Measurements from ENCODE around the gene TENM4. TPM values are rescaled to one million over a fixed set of nuclear protein-coding genes. Genes with fewer than 3 reads are reported as not detected.

The TENM4 gene
- polyA plus RNA-seq, 1 of the 3 experiments (the other 2 are of a cell fraction), result 16.7 TPM

DNA sequence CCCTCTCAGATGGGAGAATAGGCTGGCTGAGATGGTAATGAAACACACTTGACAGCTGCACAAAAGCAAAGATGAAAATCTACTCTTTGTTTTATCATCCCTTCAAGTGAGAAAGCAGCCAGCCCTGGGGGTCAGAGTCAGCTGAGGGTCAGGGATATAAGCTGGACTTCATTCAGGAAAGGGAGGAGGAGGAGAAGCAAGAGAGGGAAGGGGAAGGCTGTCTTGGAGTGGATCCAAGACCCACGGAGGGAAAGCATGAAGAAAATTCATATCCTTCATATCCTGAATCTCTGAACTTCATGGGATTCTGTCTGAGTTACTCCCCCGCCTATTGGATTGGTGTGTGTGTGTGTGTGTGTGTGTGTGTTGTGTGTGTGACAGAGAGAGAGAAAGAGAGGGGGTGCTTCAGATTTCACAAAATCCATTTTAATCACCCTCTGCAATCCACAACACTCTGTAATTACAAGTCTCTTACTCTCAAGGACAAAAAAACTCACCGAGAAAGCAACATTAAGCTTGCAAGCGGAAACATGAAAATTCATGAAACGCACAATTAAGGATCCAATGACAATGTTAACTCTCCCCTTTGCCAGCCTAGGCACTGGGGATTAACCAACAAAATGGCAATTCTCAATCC, 327.7 kb downstream of the TENM4 start:
- Histone ChIP-seq H3K4me1 (ENCODE audit: control insufficient read depth in 1 of 2, insufficient read depth in 2 of 2, low read depth in 1 of 2, low read length in 1 of 2) (peaks cover 8 to 11% of the 10 kb centered on the region in 2 experiments; a peak in 3 of 4 replicates), H3K9me2 (no peaks in the 10 kb centered on the region), H3K79me2 (ENCODE audit: insufficient read depth) (no peaks in the 10 kb centered on the region), H3K27ac (ENCODE audit: low read depth in 2 of 2, low read length in 1 of 2) (peak overlapping the region; percentile 17 to 25; a peak in 2 of 4 replicates), H3K27me3 (ENCODE audit: insufficient read depth) (no peaks in the 10 kb centered on the region), H4K20me1 (ENCODE audit: insufficient read depth) (no peaks in the 10 kb centered on the region), H3K9ac (no peak overlapping the region), H3K4me2 (peak overlapping the region; percentile 55; the same call in 1 of the 2 replicates), H3F3A (replicated peaks; ENCODE audit: insufficient read depth) (no peaks in the 10 kb centered on the region), H2AFZ (ENCODE audit: low read depth) (no peak overlapping the region), H3K36me3 (replicated peaks in 1 of 2; ENCODE audit: control insufficient read depth in 1 of 2, insufficient read depth in 2 of 2, low read length in 1 of 2) (peaks cover 0 to 3% of the 10 kb centered on the region in 2 experiments), H3K4me3 (ENCODE audit: low read depth in 2 of 2, low read length in 1 of 2) (no peak overlapping the region), H3K9me3 (no peaks in the 10 kb centered on the region)
- DNase-seq, result no peak
- WGBS (ENCODE audit: low lambda C conversion rate), result 71% methylated on average over 5 of the region's 5 CpGs
- CTCF ChIA-PET, result interaction anchor here (1.9 kb wide), 1 partner anchor 13 kb away, joined by 8 read pairs; no protein-coding TSS in a partner anchor
- POLR2A ChIA-PET, result no interaction called here
- TF ChIP-seq EP300 (IDR thresholded peaks at IDR 0.05; ENCODE audit: borderline replicate concordance in 1 of 2, low read depth in 1 of 2, low read length in 1 of 2) (peak in 1 of 2 experiments; percentile 44; a peak in 1 of 4 replicates), EZH2phosphoT487 (IDR thresholded peaks at IDR 0.05; ENCODE audit: borderline replicate concordance, low read depth) (no peak), NFIC (IDR thresholded peaks at IDR 0.05; ENCODE audit: borderline replicate concordance) (peak; percentile 47; the same call in 1 of the 2 replicates), YY1 (IDR thresholded peaks at IDR 0.05; ENCODE audit: low read depth) (no peak), TCF12 (IDR thresholded peaks at IDR 0.05) (peak; percentile 51; the same call in 1 of the 2 replicates)
- TF ChIP-seq, protein P1, sequence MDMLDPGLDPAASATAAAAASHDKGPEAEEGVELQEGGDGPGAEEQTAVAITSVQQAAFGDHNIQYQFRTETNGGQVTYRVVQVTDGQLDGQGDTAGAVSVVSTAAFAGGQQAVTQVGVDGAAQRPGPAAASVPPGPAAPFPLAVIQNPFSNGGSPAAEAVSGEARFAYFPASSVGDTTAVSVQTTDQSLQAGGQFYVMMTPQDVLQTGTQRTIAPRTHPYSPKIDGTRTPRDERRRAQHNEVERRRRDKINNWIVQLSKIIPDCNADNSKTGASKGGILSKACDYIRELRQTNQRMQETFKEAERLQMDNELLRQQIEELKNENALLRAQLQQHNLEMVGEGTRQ (IDR thresholded peaks at IDR 0.05; ENCODE audit: borderline replicate concordance, low read depth, low read length), result no peak
- TF ChIP-seq, protein P2, sequence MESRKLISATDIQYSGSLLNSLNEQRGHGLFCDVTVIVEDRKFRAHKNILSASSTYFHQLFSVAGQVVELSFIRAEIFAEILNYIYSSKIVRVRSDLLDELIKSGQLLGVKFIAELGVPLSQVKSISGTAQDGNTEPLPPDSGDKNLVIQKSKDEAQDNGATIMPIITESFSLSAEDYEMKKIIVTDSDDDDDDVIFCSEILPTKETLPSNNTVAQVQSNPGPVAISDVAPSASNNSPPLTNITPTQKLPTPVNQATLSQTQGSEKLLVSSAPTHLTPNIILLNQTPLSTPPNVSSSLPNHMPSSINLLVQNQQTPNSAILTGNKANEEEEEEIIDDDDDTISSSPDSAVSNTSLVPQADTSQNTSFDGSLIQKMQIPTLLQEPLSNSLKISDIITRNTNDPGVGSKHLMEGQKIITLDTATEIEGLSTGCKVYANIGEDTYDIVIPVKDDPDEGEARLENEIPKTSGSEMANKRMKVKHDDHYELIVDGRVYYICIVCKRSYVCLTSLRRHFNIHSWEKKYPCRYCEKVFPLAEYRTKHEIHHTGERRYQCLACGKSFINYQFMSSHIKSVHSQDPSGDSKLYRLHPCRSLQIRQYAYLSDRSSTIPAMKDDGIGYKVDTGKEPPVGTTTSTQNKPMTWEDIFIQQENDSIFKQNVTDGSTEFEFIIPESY (IDR thresholded peaks at IDR 0.05; ENCODE audit: borderline replicate concordance, low read depth), result no peak

DNA sequence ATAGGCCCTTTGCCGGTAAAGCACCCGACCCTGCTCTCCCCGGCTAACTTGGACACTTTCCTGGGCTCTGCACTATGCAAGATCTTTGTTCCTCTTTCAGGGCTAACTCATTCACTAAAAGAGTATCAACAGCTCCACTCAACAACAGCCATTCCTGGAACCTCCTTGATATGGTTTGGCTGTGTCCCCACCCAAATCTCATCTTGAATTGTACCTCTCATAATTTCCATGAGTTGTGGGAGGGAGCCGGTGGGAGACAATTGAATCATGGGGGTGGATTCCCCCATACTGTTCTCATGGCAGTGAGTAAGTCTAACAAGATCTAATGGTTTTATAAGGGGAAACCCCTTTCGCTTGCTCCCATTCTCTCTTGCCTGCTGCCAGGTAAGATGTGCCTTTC, 330.0 kb downstream of the TENM4 start:
- H3K9ac ChIP-seq, result no peak overlapping the region
- no peaks in the 10 kb centered on the region for H3K9me3 ChIP-seq
- no peak for DNase-seq
- no peak overlapping the region for H3K4me2 ChIP-seq
- H2AFZ ChIP-seq (ENCODE audit: low read depth), result no peak overlapping the region
- H3K27ac ChIP-seq (ENCODE audit: low read depth in 2 of 2, low read length in 1 of 2), result no peak overlapping the region
- H3K9me2 ChIP-seq, result no peaks in the 10 kb centered on the region
- no peak overlapping the region for H3K4me3 ChIP-seq (ENCODE audit: low read depth in 2 of 2, low read length in 1 of 2)
- CTCF ChIA-PET, result interaction anchor here (5.4 kb wide), 1 partner anchor 12 kb away, joined by 33 read pairs; no protein-coding TSS in a partner anchor
- POLR2A ChIA-PET, result no interaction called here
- no peaks in the 10 kb centered on the region for H3F3A ChIP-seq (replicated peaks; ENCODE audit: insufficient read depth)
- H4K20me1 ChIP-seq (ENCODE audit: insufficient read depth), result no peaks in the 10 kb centered on the region
- WGBS (ENCODE audit: low lambda C conversion rate), result 95% methylated on average over 5 of the region's 5 CpGs
- peaks cover 8 to 11% of the 10 kb centered on the region in 2 experiments; a peak in 3 of 4 replicates for H3K4me1 ChIP-seq (ENCODE audit: control insufficient read depth in 1 of 2, insufficient read depth in 2 of 2, low read depth in 1 of 2, low read length in 1 of 2)
- peaks cover 0 to 6% of the 10 kb centered on the region in 2 experiments for H3K36me3 ChIP-seq (replicated peaks in 1 of 2; ENCODE audit: control insufficient read depth in 1 of 2, insufficient read depth in 2 of 2, low read length in 1 of 2)
- no peaks in the 10 kb centered on the region for H3K79me2 ChIP-seq (ENCODE audit: insufficient read depth)
- H3K27me3 ChIP-seq (ENCODE audit: insufficient read depth), result no peaks in the 10 kb centered on the region
- TF ChIP-seq, protein P3, sequence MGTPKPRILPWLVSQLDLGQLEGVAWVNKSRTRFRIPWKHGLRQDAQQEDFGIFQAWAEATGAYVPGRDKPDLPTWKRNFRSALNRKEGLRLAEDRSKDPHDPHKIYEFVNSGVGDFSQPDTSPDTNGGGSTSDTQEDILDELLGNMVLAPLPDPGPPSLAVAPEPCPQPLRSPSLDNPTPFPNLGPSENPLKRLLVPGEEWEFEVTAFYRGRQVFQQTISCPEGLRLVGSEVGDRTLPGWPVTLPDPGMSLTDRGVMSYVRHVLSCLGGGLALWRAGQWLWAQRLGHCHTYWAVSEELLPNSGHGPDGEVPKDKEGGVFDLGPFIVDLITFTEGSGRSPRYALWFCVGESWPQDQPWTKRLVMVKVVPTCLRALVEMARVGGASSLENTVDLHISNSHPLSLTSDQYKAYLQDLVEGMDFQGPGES (IDR thresholded peaks at IDR 0.05; ENCODE audit: low read depth, low read length), result no peak
- no peak for TF ChIP-seq TAF1 (IDR thresholded peaks at IDR 0.05; ENCODE audit: borderline replicate concordance, low read depth, low read length)
- no peak for TF ChIP-seq FOXJ3 (CRISPR knock-in tag; IDR thresholded peaks at IDR 0.05)
- TF ChIP-seq, protein P4, sequence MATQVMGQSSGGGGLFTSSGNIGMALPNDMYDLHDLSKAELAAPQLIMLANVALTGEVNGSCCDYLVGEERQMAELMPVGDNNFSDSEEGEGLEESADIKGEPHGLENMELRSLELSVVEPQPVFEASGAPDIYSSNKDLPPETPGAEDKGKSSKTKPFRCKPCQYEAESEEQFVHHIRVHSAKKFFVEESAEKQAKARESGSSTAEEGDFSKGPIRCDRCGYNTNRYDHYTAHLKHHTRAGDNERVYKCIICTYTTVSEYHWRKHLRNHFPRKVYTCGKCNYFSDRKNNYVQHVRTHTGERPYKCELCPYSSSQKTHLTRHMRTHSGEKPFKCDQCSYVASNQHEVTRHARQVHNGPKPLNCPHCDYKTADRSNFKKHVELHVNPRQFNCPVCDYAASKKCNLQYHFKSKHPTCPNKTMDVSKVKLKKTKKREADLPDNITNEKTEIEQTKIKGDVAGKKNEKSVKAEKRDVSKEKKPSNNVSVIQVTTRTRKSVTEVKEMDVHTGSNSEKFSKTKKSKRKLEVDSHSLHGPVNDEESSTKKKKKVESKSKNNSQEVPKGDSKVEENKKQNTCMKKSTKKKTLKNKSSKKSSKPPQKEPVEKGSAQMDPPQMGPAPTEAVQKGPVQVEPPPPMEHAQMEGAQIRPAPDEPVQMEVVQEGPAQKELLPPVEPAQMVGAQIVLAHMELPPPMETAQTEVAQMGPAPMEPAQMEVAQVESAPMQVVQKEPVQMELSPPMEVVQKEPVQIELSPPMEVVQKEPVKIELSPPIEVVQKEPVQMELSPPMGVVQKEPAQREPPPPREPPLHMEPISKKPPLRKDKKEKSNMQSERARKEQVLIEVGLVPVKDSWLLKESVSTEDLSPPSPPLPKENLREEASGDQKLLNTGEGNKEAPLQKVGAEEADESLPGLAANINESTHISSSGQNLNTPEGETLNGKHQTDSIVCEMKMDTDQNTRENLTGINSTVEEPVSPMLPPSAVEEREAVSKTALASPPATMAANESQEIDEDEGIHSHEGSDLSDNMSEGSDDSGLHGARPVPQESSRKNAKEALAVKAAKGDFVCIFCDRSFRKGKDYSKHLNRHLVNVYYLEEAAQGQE (IDR thresholded peaks at IDR 0.05; ENCODE audit: low read depth, low read length), result no peak
- no peak for TF ChIP-seq FOSL2 (IDR thresholded peaks at IDR 0.05; ENCODE audit: borderline replicate concordance, low read depth)
- TF ChIP-seq, protein P5, sequence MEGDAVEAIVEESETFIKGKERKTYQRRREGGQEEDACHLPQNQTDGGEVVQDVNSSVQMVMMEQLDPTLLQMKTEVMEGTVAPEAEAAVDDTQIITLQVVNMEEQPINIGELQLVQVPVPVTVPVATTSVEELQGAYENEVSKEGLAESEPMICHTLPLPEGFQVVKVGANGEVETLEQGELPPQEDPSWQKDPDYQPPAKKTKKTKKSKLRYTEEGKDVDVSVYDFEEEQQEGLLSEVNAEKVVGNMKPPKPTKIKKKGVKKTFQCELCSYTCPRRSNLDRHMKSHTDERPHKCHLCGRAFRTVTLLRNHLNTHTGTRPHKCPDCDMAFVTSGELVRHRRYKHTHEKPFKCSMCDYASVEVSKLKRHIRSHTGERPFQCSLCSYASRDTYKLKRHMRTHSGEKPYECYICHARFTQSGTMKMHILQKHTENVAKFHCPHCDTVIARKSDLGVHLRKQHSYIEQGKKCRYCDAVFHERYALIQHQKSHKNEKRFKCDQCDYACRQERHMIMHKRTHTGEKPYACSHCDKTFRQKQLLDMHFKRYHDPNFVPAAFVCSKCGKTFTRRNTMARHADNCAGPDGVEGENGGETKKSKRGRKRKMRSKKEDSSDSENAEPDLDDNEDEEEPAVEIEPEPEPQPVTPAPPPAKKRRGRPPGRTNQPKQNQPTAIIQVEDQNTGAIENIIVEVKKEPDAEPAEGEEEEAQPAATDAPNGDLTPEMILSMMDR (IDR thresholded peaks at IDR 0.05), result no peak
- TF ChIP-seq POLR2AphosphoS5 (IDR thresholded peaks at IDR 0.05; ENCODE audit: low read depth, low read length), result no peak

Measured in SK-N-SH (cell line).